GM18867 (cell line): ENCODE results near the gene ABCA2.
"Not testable (repeated sequence)": the region's sequence is repeated elsewhere in the genome, so short reads cannot be mapped to it uniquely, and the experiment has no call there.

Source experiments
- ATAC-seq: cut with Tn5 transposase; IDR thresholded peaks from one replicate; pipeline ENCODE4 v1.9.1; 2021; ENCODE audit warnings: mild to moderate bottlenecking, moderate library complexity; ENCODE audit not compliant: unreplicated experiment

The ABCA2 gene

GRCh38 chr9:137063311-137064026, 35.4 kb upstream of the ABCA2 start:
- ATAC-seq: no peak

GRCh38 chr9:137062798-137063197, 34.8 kb upstream of the ABCA2 start:
- ATAC-seq: not testable (repeated sequence)

GRCh38 chr9:137062384-137062783, 34.3 kb upstream of the ABCA2 start:
- no peak for ATAC-seq

- ATAC-seq: no peak
Measured at GRCh38 chr9:137058521-137059234, 30.6 kb upstream of the ABCA2 start.

- no peak for ATAC-seq
Measured at GRCh38 chr9:137057545-137057944, 29.5 kb upstream of the ABCA2 start.

GRCh38 chr9:137056739-137057415, 28.8 kb upstream of the ABCA2 start:
- no peak for ATAC-seq

- no peak for ATAC-seq
Measured at GRCh38 chr9:137055385-137056364, 27.6 kb upstream of the ABCA2 start.

- no peak for ATAC-seq
Measured at GRCh38 chr9:137054932-137055384, 26.9 kb upstream of the ABCA2 start.

GRCh38 chr9:137053944-137054931, 26.2 kb upstream of the ABCA2 start, which contains the start of gene ENTPD2:
Gene ENTPD2 (minus strand): TSS chr9:137054061. CDS start chr9:137053997, 64 bp downstream.
- no peak for ATAC-seq

- no peak for ATAC-seq
Measured at GRCh38 chr9:137052998-137053943, 25.2 kb upstream of the ABCA2 start.

GRCh38 chr9:137052293-137052692, 24.3 kb upstream of the ABCA2 start:
- no peak for ATAC-seq

GRCh38 chr9:137051145-137051724, 23.2 kb upstream of the ABCA2 start:
- no peak for ATAC-seq

GRCh38 chr9:137050570-137050969, 22.5 kb upstream of the ABCA2 start:
- no peak for ATAC-seq

- ATAC-seq: no peak
Measured at GRCh38 chr9:137049544-137050449, 21.8 kb upstream of the ABCA2 start.

GRCh38 chr9:137048655-137049543, 20.9 kb upstream of the ABCA2 start:
- ATAC-seq: no peak
